Measurements from ENCODE around the gene VTI1A. TPM values are rescaled to one million over a fixed set of nuclear protein-coding genes. Genes with fewer than 3 reads are reported as not detected.

The VTI1A gene
- total and polyA plus RNA-seq, 9 of the 15 experiments (the other 6 are each of a cell fraction or from before 2014, with no cell fraction given): 9.3 to 21.4 (median 16.0) TPM

DNA sequence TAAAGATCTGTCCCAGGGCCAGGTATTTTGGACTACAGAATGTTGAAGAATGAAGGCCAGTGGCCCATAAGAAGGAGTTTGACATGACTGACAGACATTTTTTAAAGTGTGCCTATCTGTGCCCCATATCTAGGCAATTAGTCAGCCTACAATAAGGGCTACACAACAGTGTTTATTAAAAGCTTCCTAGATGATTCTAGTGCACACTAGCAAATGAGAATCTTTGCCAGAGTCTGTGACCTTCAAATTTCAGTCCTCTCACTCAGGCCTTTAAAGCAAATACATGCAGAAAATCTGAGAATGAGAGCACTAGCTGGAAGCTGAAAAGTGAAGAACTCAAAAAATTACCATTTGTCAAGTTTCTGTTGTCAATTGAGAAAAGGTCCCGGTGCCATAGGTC lies 208.7 kb downstream of the VTI1A start (continued):
- no peak for TF ChIP-seq JUND (IDR thresholded peaks at IDR 0.05; ENCODE audit: borderline replicate concordance, low read depth, low read length)
- no peak for TF ChIP-seq JUND (tag; IDR thresholded peaks at IDR 0.05; ENCODE audit: borderline replicate concordance, low read depth, low read length)
- TF ChIP-seq HNRNPLL (IDR thresholded peaks at IDR 0.05; ENCODE audit: low read depth, low read length, poor library complexity, severe bottlenecking): no peak
- TF ChIP-seq ZBED1 (IDR thresholded peaks at IDR 0.05): no peak

DNA sequence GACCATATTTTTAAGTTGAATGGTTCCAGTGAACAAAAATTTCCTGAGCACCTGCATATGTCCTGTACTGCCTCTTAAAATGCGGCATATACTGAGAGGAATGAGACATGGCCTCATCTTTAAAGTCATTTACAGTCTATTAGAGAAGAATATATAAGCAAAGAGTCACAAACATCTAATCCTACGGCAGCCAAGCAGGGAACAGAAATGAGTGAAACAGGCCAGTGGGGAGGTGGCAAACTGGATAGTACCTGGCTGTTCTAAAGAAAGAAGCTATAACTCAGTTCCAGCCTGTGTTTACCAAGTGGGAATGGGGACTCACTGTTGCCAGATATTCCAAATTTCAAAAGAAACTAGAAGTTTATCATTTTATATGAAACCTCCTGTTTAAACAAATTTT lies 211.4 kb downstream of the VTI1A start:
- BruUV-seq (replicated peaks): no TSS peak
- H2AFZ ChIP-seq (ENCODE audit: low read depth, low read length): no peak overlapping the region
- no peak overlapping the region for H3K9ac ChIP-seq (ENCODE audit: insufficient read depth in 1 of 2, low read depth in 2 of 2, low read length in 2 of 2)
- no peaks in the 10 kb centered on the region for H3K27me3 ChIP-seq (ENCODE audit: control insufficient read depth in 2 of 2, insufficient read depth in 2 of 2, low read length in 2 of 2)
- DNase-seq (ENCODE audit: extremely low read depth in 1 of 4, low spot score in 3 of 4) (no peak), FAIRE-seq (no peak), ATAC-seq (no peak)
- no peaks in the 10 kb centered on the region for H3K9me3 ChIP-seq (replicated peaks; ENCODE audit: control insufficient read depth, insufficient read depth, low read depth, low read length)
- no peak overlapping the region for H3K4me2 ChIP-seq (ENCODE audit: insufficient read depth, low read length)
- H3K4me1 ChIP-seq (replicated peaks in 1 of 2; ENCODE audit: control insufficient read depth in 2 of 2, insufficient read depth in 2 of 2, low read length in 2 of 2): no peaks in the 10 kb centered on the region
- H3K9me1 ChIP-seq (ENCODE audit: control insufficient read depth, insufficient read depth, low read length): no peaks in the 10 kb centered on the region
- ChIA-PET POLR2A (no interaction called here), CTCF (ENCODE audit: low intra/inter-chr PET ratio) (no interaction called here)
- in situ Hi-C loops (cut with MboI) (no loop called here), intact Hi-C loops (cut with micrococcal nuclease) (no loop called here)
- H3K79me2 ChIP-seq (ENCODE audit: control insufficient read depth, insufficient read depth, low read length): no peaks in the 10 kb centered on the region
- no peaks in the 10 kb centered on the region for H3K36me3 ChIP-seq (ENCODE audit: control insufficient read depth, insufficient read depth, low read length)
- WGBS (ENCODE audit: insufficient coverage, low coverage, missing lambda C conversion rate): 86% methylated on average over 2 of the region's 2 CpGs
- no peaks in the 10 kb centered on the region for H4K20me1 ChIP-seq (replicated peaks; ENCODE audit: control insufficient read depth, insufficient read depth, low read length)
- H3K4me3 ChIP-seq: no peak overlapping the region
- no peak overlapping the region for H3K27ac ChIP-seq (ENCODE audit: extremely low read depth, low read depth, low read length)
- TF ChIP-seq ZNF197 (CRISPR knock-in tag; IDR thresholded peaks at IDR 0.05; ENCODE audit: low read depth) (no peak), ZNF57 (CRISPR knock-in tag; IDR thresholded peaks at IDR 0.05) (no peak), HNRNPLL (IDR thresholded peaks at IDR 0.05; ENCODE audit: low read depth, low read length, poor library complexity, severe bottlenecking) (no peak), CBX5 (IDR thresholded peaks at IDR 0.05; ENCODE audit: borderline replicate concordance, low read depth) (no peak), MAFG (tag; conservative IDR thresholded peaks at IDR 0.05) (no peak), ETV5 (CRISPR knock-in tag; IDR thresholded peaks at IDR 0.05; ENCODE audit: low read depth) (no peak), ZNF232 (CRISPR knock-in tag; IDR thresholded peaks at IDR 0.05) (no peak), GABPA (tag; conservative IDR thresholded peaks at IDR 0.05; ENCODE audit: low read depth) (no peak), YBX1 (IDR thresholded peaks at IDR 0.05) (no peak), EP300 (IDR thresholded peaks at IDR 0.05; ENCODE audit: low read length) (no peak), ZBTB2 (IDR thresholded peaks at IDR 0.05) (no peak), RFX5 (IDR thresholded peaks at IDR 0.05; ENCODE audit: low read depth, low read length) (no peak), PATZ1 (CRISPR knock-in tag; IDR thresholded peaks at IDR 0.05; ENCODE audit: borderline replicate concordance) (no peak)
- TF ChIP-seq, protein P1, sequence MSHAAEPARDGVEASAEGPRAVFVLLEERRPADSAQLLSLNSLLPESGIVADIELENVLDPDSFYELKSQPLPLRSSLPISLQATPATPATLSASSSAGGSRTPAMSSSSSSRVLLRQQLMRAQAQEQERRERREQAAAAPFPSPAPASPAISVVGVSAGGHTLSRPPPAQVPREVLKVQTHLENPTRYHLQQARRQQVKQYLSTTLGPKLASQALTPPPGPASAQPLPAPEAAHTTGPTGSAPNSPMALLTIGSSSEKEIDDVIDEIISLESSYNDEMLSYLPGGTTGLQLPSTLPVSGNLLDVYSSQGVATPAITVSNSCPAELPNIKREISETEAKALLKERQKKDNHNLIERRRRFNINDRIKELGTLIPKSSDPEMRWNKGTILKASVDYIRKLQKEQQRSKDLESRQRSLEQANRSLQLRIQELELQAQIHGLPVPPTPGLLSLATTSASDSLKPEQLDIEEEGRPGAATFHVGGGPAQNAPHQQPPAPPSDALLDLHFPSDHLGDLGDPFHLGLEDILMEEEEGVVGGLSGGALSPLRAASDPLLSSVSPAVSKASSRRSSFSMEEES (CRISPR knock-in tag; IDR thresholded peaks at IDR 0.05): no peak
- TF ChIP-seq, protein P2, sequence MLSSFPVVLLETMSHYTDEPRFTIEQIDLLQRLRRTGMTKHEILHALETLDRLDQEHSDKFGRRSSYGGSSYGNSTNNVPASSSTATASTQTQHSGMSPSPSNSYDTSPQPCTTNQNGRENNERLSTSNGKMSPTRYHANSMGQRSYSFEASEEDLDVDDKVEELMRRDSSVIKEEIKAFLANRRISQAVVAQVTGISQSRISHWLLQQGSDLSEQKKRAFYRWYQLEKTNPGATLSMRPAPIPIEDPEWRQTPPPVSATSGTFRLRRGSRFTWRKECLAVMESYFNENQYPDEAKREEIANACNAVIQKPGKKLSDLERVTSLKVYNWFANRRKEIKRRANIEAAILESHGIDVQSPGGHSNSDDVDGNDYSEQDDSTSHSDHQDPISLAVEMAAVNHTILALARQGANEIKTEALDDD (IDR thresholded peaks at IDR 0.05): no peak

Data from K562 (cell line).